CD4-positive, CD25-positive, alpha-beta regulatory T cell (primary cell): Measurements from ENCODE around the gene RAPGEF4. TPM values are rescaled to one million over a fixed set of nuclear protein-coding genes. Genes with fewer than 3 reads are reported as not detected.
"Not testable (repeated sequence)": the region's sequence is repeated elsewhere in the genome, so short reads cannot be mapped to it uniquely, and the experiment has no call there.

Experiments
- ATAC-seq, 2 donors: fragments of 150-1000 bp; cut with Tn5 transposase; one replicate each; pipeline ENCODE4 v1.10.0; 2021; ENCODE audit warnings: low read depth in 2 of 2, moderate number of reproducible peaks in 2 of 2, moderate library complexity in 1 of 2
- DNase-seq, 3 donors: peaks; one replicate each; pipeline versions ENCODE4 v3.0.0 to v3.0.0-alpha.2; 2012 to 2022; ENCODE audit warnings: mixed read lengths in 1 of 3
- H3K27ac ChIP-seq: one replicate; pipeline ENCODE4 v1.7.0; 2013; ENCODE audit warnings: mild to moderate bottlenecking, low read length; ENCODE audit not compliant: insufficient read depth, poor library complexity, severe bottlenecking
- H3K27me3 ChIP-seq: one replicate; pipeline ENCODE4 v1.7.0; 2013; ENCODE audit warnings: low read length; ENCODE audit not compliant: control insufficient read depth, insufficient read depth
- H3K36me3 ChIP-seq: one replicate; pipeline ENCODE4 v1.7.0; 2013; ENCODE audit warnings: mild to moderate bottlenecking, low read length, moderate library complexity; ENCODE audit not compliant: control insufficient read depth, insufficient read depth
- H3K4me1 ChIP-seq: 2 replicates; pipeline ENCODE4 v1.7.0; 2013; ENCODE audit warnings: mild to moderate bottlenecking, low read length; ENCODE audit not compliant: insufficient read depth, control insufficient read depth, poor library complexity, severe bottlenecking
- H3K4me3 ChIP-seq: one replicate; pipeline ENCODE4 v1.7.0; 2013; ENCODE audit warnings: low read depth, mild to moderate bottlenecking, low read length, moderate library complexity
- H3K9me3 ChIP-seq, 2 experiments: 1 replicate in 1 of 2; 2 replicates in 1 of 2; pipeline ENCODE4 v1.7.0; 2013; ENCODE audit warnings: low read length in 2 of 2, mild to moderate bottlenecking in 1 of 2, moderate library complexity in 1 of 2; ENCODE audit not compliant: control insufficient read depth in 2 of 2
- H3K27ac Mint-ChIP-seq, 3 donors: one replicate each; pipeline ENCODE4 v1.8.0; 2020 to 2022; ENCODE audit warnings: mild to moderate bottlenecking in 3 of 3, mixed read lengths in 3 of 3, moderate library complexity in 2 of 3
- H3K27me3 Mint-ChIP-seq: one replicate; pipeline ENCODE4 v1.8.0; 2022; ENCODE audit warnings: mild to moderate bottlenecking, mixed read lengths
- H3K36me3 Mint-ChIP-seq: one replicate; pipeline ENCODE4 v1.8.0; 2020; ENCODE audit warnings: mixed read lengths
- H3K4me1 Mint-ChIP-seq, 4 donors: one replicate each; pipeline ENCODE4 v1.8.0; 2020 to 2022; ENCODE audit warnings: mixed read lengths in 4 of 4, mild to moderate bottlenecking in 1 of 4
- H3K4me3 Mint-ChIP-seq, 4 donors: one replicate each; pipeline ENCODE4 v1.8.0; 2020 to 2022; ENCODE audit warnings: mild to moderate bottlenecking in 4 of 4, mixed read lengths in 4 of 4, moderate library complexity in 3 of 4
- H3K9me3 Mint-ChIP-seq, 7 donors: one replicate each; pipeline ENCODE4 v1.8.0; 2020 to 2022; ENCODE audit warnings: mixed read lengths in 7 of 7, mild to moderate bottlenecking in 3 of 7, moderate library complexity in 2 of 7
- polyA plus RNA-seq, 4 donors: library from polyadenylated mRNA; unstranded; fragments of 300-500 nt; fragmentation: Illumina TruSeq; gene quantifications; one replicate each; pipeline ENCODE4 v1.2.3, GENCODE V29; 2021
- total RNA-seq: library from RNA; stranded (reverse); gene quantifications from one replicate; pipeline ENCODE4 v1.2.3, GENCODE V29; 2022

The RAPGEF4 gene
- total and polyA plus RNA-seq, 5 donors from 2014 or later: 1.4 TPM; not detected in 4

DNA sequence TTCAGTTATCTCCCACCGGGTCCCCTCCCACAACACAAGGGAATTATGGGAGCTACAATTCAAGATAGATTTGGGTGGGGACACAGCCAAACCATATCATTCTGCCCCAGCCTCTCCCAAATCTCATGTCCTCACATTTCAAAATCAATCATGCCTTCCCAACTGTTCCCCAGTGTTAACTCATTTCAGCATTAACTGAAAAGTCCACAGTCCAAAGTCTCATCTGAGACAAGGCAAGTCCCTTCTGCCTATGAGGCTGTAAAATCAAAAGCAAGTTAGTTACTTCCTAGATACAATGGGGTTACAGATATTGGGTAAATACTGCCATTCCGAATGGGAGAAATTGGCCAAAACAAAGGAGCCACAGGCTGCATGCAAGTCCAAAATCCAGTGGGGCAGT is 12.9 kb downstream of the RAPGEF4 start:
- H3K27me3 Mint-ChIP-seq, H3K27ac Mint-ChIP-seq, H3K36me3 ChIP-seq, H3K4me1 ChIP-seq, H3K4me1 Mint-ChIP-seq, ATAC-seq, H3K4me3 ChIP-seq, H3K27ac ChIP-seq, H3K4me3 Mint-ChIP-seq, H3K36me3 Mint-ChIP-seq, H3K27me3 ChIP-seq, H3K9me3 ChIP-seq, DNase-seq: not testable (repeated sequence)
- H3K9me3 Mint-ChIP-seq: peaks cover 0 to 13% (median 5%) of the 10 kb centered on the region in 7 donors

DNA sequence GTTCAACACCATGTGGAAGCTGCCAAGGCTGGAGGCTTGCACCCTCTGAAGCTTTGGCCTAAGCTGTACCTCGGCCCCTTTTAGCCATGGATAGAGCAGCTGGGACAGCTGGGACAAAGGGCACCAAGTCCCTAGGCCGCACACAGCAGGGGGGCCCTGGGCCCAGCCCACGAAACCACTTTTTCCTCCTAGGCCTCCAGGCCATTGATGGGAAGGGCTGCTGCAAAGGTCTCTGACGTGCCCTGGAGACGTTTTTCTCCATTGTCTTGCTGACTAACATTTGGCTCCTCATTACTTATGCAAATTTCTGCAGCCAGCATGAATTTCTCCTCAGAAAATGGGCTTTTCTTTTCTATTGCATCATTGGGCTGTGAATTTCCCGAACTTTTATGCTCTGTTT is 13.7 kb downstream of the RAPGEF4 start:
- H3K27ac Mint-ChIP-seq: no peak overlapping the region
- H3K9me3 ChIP-seq: no peaks in the 10 kb centered on the region
- ATAC-seq: no peak
- peaks cover 7% of the 10 kb centered on the region for H3K36me3 Mint-ChIP-seq
- no peak overlapping the region for H3K4me3 Mint-ChIP-seq
- H3K27me3 Mint-ChIP-seq: no peaks in the 10 kb centered on the region
- H3K27ac ChIP-seq: no peak overlapping the region
- no peaks in the 10 kb centered on the region for H3K36me3 ChIP-seq
- H3K27me3 ChIP-seq: no peaks in the 10 kb centered on the region
- H3K9me3 Mint-ChIP-seq: peaks cover 0 to 7% (median 3%) of the 10 kb centered on the region in 7 donors
- no peaks in the 10 kb centered on the region for H3K4me1 ChIP-seq
- H3K4me1 Mint-ChIP-seq: no peaks in the 10 kb centered on the region
- no peak for DNase-seq
- H3K4me3 ChIP-seq: no peak overlapping the region

DNA sequence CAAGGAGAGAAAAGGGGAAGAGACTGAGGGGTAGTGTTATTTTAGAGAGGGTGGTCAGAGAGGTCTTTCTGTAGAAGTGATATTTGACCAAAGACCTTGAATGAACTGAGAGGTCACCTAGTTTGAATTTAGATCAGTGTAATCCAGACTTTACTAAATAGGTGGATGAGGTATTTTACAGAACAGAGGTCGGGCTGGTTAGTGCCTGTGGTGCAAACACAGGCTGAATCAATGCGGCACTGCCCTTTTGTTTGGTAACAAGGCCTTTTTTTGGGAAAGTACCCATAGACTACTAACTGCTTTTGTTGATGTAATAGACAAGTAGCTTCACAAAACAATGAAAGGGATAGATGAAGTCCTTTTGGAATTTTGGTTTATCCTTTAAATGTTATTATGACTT is 15.9 kb downstream of the RAPGEF4 start:
- no peaks in the 10 kb centered on the region for H3K27me3 Mint-ChIP-seq
- H3K4me1 ChIP-seq: no peaks in the 10 kb centered on the region
- H3K27ac Mint-ChIP-seq: no peak overlapping the region
- H3K36me3 Mint-ChIP-seq: peaks cover 3% of the 10 kb centered on the region
- no peaks in the 10 kb centered on the region for H3K27me3 ChIP-seq
- no peak overlapping the region for H3K4me3 Mint-ChIP-seq
- no peak overlapping the region for H3K27ac ChIP-seq
- no peak for ATAC-seq
- no peak overlapping the region for H3K4me3 ChIP-seq
- no peak for DNase-seq
- no peaks in the 10 kb centered on the region for H3K36me3 ChIP-seq
- no peaks in the 10 kb centered on the region for H3K4me1 Mint-ChIP-seq
- H3K9me3 ChIP-seq: no peaks in the 10 kb centered on the region
- H3K9me3 Mint-ChIP-seq: peaks cover 0 to 3% (median 0%) of the 10 kb centered on the region in 7 donors

GRCh38 chr2:172753610-172754009 is 18.0 kb downstream of the RAPGEF4 start:
- Histone ChIP-seq H3K36me3 (no peaks in the 10 kb centered on the region), H3K27ac (no peak overlapping the region), H3K9me3 (no peaks in the 10 kb centered on the region), H3K4me3 (no peak overlapping the region), H3K27me3 (no peaks in the 10 kb centered on the region), H3K4me1 (no peaks in the 10 kb centered on the region)
- Mint-ChIP-seq H3K4me3 (no peak overlapping the region), H3K27ac (no peak overlapping the region), H3K27me3 (no peaks in the 10 kb centered on the region), H3K9me3 (peaks cover 0 to 2% (median 0%) of the 10 kb centered on the region in 7 donors), H3K4me1 (no peaks in the 10 kb centered on the region), H3K36me3 (no peaks in the 10 kb centered on the region)
- DNase-seq (peak in 1 of 3 donors; percentile 8), ATAC-seq (no peak)

DNA sequence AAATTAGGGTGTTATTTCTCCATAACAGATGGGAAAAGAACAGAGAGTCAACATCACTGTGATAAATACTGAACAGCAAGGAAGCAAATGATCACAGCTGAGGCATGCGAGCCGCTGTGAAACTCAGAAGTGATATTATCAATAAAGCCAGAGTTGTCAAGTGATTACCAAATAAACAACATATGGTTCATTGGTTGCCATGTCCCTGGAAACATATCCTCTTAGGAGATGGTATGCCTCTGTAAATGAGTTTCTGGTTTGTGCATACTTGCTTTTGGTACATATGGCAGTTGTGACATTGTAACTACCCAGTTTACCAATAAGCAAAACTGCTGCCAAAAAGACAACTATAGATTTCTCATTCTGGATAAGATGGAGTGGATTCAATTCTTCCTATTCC is 23.8 kb downstream of the RAPGEF4 start:
- Histone ChIP-seq H3K36me3 (no peaks in the 10 kb centered on the region), H3K4me3 (no peak overlapping the region), H3K27ac (no peak overlapping the region), H3K9me3 (peaks cover 0 to 4% of the 10 kb centered on the region in 2 experiments), H3K4me1 (no peaks in the 10 kb centered on the region), H3K27me3 (peaks cover 2% of the 10 kb centered on the region)
- no peak for DNase-seq
- no peak overlapping the region for H3K4me3 Mint-ChIP-seq
- H3K9me3 Mint-ChIP-seq: peaks cover 0 to 15% (median 6%) of the 10 kb centered on the region in 7 donors
- no peak overlapping the region for H3K27ac Mint-ChIP-seq
- no peak for ATAC-seq
- H3K27me3 Mint-ChIP-seq: peaks cover 6% of the 10 kb centered on the region
- H3K36me3 Mint-ChIP-seq: no peaks in the 10 kb centered on the region
- no peaks in the 10 kb centered on the region for H3K4me1 Mint-ChIP-seq

DNA sequence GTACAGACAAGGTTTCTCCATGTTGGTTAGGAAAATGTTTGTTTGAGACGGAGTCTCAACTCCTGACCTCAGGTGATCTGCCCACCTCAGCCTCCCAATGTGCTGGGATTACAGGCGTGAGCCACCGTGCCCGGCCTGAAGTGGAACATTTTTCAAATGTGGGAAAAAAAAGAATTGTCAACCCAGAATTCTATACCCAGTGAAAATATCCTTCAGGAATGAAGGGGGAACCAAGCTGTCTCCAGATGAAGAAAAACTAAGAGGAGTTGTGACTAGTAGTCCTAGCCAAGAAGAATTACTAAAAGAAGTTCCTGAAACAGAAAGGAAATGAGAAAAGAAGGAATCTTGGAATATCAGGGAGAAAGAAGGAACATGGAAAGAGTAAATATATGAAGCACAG is 25.7 kb downstream of the RAPGEF4 start:
- no peak overlapping the region for H3K4me3 ChIP-seq
- Mint-ChIP-seq H3K27me3 (peaks cover 6% of the 10 kb centered on the region), H3K36me3 (no peaks in the 10 kb centered on the region), H3K27ac (no peak overlapping the region), H3K9me3 (peaks cover 0 to 15% (median 8%) of the 10 kb centered on the region in 7 donors), H3K4me1 (no peaks in the 10 kb centered on the region), H3K4me3 (no peak overlapping the region)
- peaks cover 5% of the 10 kb centered on the region for H3K27me3 ChIP-seq
- no peaks in the 10 kb centered on the region for H3K36me3 ChIP-seq
- DNase-seq (no peak), ATAC-seq (no peak)
- H3K9me3 ChIP-seq: peaks cover 0 to 4% of the 10 kb centered on the region in 2 experiments
- no peaks in the 10 kb centered on the region for H3K4me1 ChIP-seq
- no peak overlapping the region for H3K27ac ChIP-seq

DNA sequence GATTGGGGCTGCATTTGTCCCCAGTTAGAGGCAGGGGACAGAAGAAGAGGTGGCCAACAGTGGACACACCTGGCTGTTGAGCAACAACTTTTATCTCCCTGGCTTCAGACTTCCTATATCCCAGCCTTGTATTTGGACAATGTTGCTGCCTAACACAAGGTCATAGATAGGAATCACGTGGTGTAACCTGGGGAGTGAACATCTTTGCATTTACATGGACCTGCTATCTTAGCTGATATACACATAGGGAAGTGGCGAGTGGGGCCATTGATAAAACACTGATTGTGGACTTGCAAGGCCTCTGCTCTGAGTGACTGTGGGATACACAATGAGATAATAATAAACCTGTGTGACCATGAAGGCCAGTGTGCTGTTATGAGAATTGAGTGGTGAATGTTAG is 26.9 kb downstream of the RAPGEF4 start:
- Mint-ChIP-seq H3K27me3 (peaks cover 6% of the 10 kb centered on the region), H3K9me3 (peaks cover 0 to 15% (median 8%) of the 10 kb centered on the region in 7 donors), H3K36me3 (no peaks in the 10 kb centered on the region), H3K4me1 (no peaks in the 10 kb centered on the region), H3K4me3 (no peak overlapping the region), H3K27ac (peak overlapping the region in 1 of 3 donors; percentile 21)
- no peak for DNase-seq
- H3K4me1 ChIP-seq: no peaks in the 10 kb centered on the region
- H3K9me3 ChIP-seq: peaks cover 0 to 4% of the 10 kb centered on the region in 2 experiments
- peaks cover 5% of the 10 kb centered on the region for H3K27me3 ChIP-seq
- H3K36me3 ChIP-seq: no peaks in the 10 kb centered on the region
- H3K27ac ChIP-seq: no peak overlapping the region
- no peak for ATAC-seq
- no peak overlapping the region for H3K4me3 ChIP-seq

DNA sequence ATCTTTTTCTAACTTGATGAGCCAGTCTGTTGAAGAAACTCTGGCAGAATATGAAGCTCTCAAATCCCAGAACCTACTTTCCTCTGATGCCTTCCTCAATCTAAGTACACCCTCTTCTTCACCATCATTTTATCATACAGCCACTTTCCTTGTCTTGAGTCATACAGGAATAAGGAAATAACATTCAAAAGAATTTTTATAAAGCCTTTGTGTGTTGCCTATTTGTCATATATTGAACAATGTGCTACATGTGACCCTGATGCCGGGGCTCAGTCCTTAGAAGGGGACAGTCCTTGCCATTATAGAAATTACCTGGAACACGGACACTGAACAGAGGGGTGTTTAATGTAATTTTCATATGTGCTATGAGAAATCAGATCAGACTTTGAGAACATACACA is 27.4 kb downstream of the RAPGEF4 start:
- Mint-ChIP-seq H3K27me3 (peaks cover 8% of the 10 kb centered on the region), H3K4me1 (no peaks in the 10 kb centered on the region), H3K4me3 (no peak overlapping the region), H3K27ac (no peak overlapping the region), H3K9me3 (peaks cover 0 to 15% (median 8%) of the 10 kb centered on the region in 7 donors), H3K36me3 (no peaks in the 10 kb centered on the region)
- Histone ChIP-seq H3K4me1 (no peaks in the 10 kb centered on the region), H3K4me3 (no peak overlapping the region), H3K36me3 (no peaks in the 10 kb centered on the region), H3K27ac (no peak overlapping the region), H3K9me3 (peaks cover 0 to 4% of the 10 kb centered on the region in 2 experiments), H3K27me3 (peaks cover 5% of the 10 kb centered on the region)
- no peak for DNase-seq
- no peak for ATAC-seq
